Ureter (tissue), 1 donor: ENCODE data around the gene CADM2. TPM values are rescaled to one million over a fixed set of nuclear protein-coding genes. Genes with fewer than 3 reads are reported as not detected.

Source experiments
- DNase-seq: peaks from one replicate; pipeline ENCODE4 v3.0.0-alpha.2; 2020; ENCODE audit warnings: low spot score
- total RNA-seq: library from RNA; stranded (reverse); gene quantifications from one replicate; pipeline ENCODE4 v1.2.4, GENCODE V29; 2023
- donor health status: DM: yes; HTN: yes; CAD: no.

CADM2 gene
- total RNA-seq, 1 donor from 2014 or later, result 6.9 TPM

GRCh38 chr3:85800676-85801075 lies 841.9 kb downstream of the CADM2 start:
- DNase-seq, result no peak

- no peak for DNase-seq
Measured at GRCh38 chr3:85801955-85802354, 843.2 kb downstream of the CADM2 start.

GRCh38 chr3:85808755-85809154 lies 850.0 kb downstream of the CADM2 start:
- no peak for DNase-seq

GRCh38 chr3:85821130-85821756 lies 862.5 kb downstream of the CADM2 start:
- DNase-seq, result no peak

GRCh38 chr3:85835857-85836440 lies 877.2 kb downstream of the CADM2 start:
- DNase-seq, result no peak

GRCh38 chr3:85837402-85837801 lies 878.6 kb downstream of the CADM2 start:
- DNase-seq, result no peak

- no peak for DNase-seq
Measured at GRCh38 chr3:85838921-85839320, 880.1 kb downstream of the CADM2 start.

- DNase-seq, result no peak
Measured at GRCh38 chr3:85842081-85842480, 883.3 kb downstream of the CADM2 start.

GRCh38 chr3:85846940-85847339 lies 888.2 kb downstream of the CADM2 start:
- DNase-seq, result no peak

- DNase-seq, result no peak
Measured at GRCh38 chr3:85851071-85851470, 892.3 kb downstream of the CADM2 start.

- no peak for DNase-seq
Measured at GRCh38 chr3:85853805-85854204, 895.0 kb downstream of the CADM2 start.

GRCh38 chr3:85862893-85863455 lies 904.2 kb downstream of the CADM2 start:
- no peak for DNase-seq

- DNase-seq, result no peak
Measured at GRCh38 chr3:85864896-85865295, 906.1 kb downstream of the CADM2 start.

GRCh38 chr3:85867072-85867471 lies 908.3 kb downstream of the CADM2 start:
- DNase-seq, result no peak

- no peak for DNase-seq
Measured at GRCh38 chr3:85875589-85875988, 916.8 kb downstream of the CADM2 start.

- DNase-seq, result no peak
Measured at GRCh38 chr3:85877631-85878030, 918.8 kb downstream of the CADM2 start.

GRCh38 chr3:85881833-85882393 lies 923.1 kb downstream of the CADM2 start:
- DNase-seq, result no peak

- no peak for DNase-seq
Measured at GRCh38 chr3:85890043-85890555, 931.3 kb downstream of the CADM2 start.

- no peak for DNase-seq
Measured at GRCh38 chr3:85903434-85903833, 944.6 kb downstream of the CADM2 start.

GRCh38 chr3:85912980-85913379 lies 954.2 kb downstream of the CADM2 start:
- no peak for DNase-seq

GRCh38 chr3:85922374-85922773 lies 963.6 kb downstream of the CADM2 start:
- no peak for DNase-seq

GRCh38 chr3:85930718-85931117 lies 971.9 kb downstream of the CADM2 start:
- no peak for DNase-seq

- DNase-seq, result no peak
Measured at GRCh38 chr3:85933326-85933725, 974.5 kb downstream of the CADM2 start.
